GM23248 (cell line): ENCODE measurements around the gene HOTAIR. TPM values are rescaled to one million over a fixed set of nuclear protein-coding genes. Genes with fewer than 3 reads are reported as not detected.

Source experiments
- DNase-seq: peaks from one replicate; pipeline ENCODE4 v3.0.0-alpha.2; 2015
- H2AFZ ChIP-seq: fragments of 200-600 bp; sonication (generic); 2 replicates; pipeline ENCODE4 v1.6.1; 2016; ENCODE audit warnings: antibody characterized with exemption
- H3F3A ChIP-seq: fragments of 200-600 bp; sonication (generic); 2 replicates; pipeline ENCODE4 v1.6.1; 2016; ENCODE audit warnings: mild to moderate bottlenecking, antibody characterized with exemption, mixed run types; ENCODE audit not compliant: insufficient read depth
- H3K27ac ChIP-seq: fragments of 200-600 bp; sonication (generic); 2 replicates; pipeline ENCODE4 v1.5.1; 2016; ENCODE audit warnings: mild to moderate bottlenecking
- H3K27me3 ChIP-seq: fragments of 200-600 bp; sonication (generic); replicated peaks from 2 replicates; pipeline ENCODE4 v1.6.1; 2016; ENCODE audit warnings: mild to moderate bottlenecking; ENCODE audit not compliant: insufficient read depth
- H3K36me3 ChIP-seq: fragments of 200-600 bp; sonication (generic); 2 replicates; pipeline ENCODE4 v1.6.1; 2016; ENCODE audit warnings: low read depth, mild to moderate bottlenecking
- H3K4me1 ChIP-seq: fragments of 200-600 bp; sonication (generic); 2 replicates; pipeline ENCODE4 v1.6.1; 2016; ENCODE audit warnings: mild to moderate bottlenecking; ENCODE audit not compliant: insufficient read depth
- H3K4me2 ChIP-seq: fragments of 200-600 bp; sonication (generic); one replicate; pipeline ENCODE4 v1.6.1; 2016; ENCODE audit warnings: mild to moderate bottlenecking; ENCODE audit not compliant: unreplicated experiment
- H3K4me3 ChIP-seq: fragments of 200-600 bp; sonication (generic); 2 replicates; pipeline ENCODE4 v1.5.1; 2016; ENCODE audit warnings: mild to moderate bottlenecking
- H3K79me2 ChIP-seq: fragments of 200-600 bp; sonication (generic); 2 replicates; pipeline ENCODE4 v1.6.1; 2016; ENCODE audit warnings: mild to moderate bottlenecking; ENCODE audit not compliant: insufficient read depth
- H3K9ac ChIP-seq: fragments of 200-600 bp; sonication (generic); 2 replicates; pipeline ENCODE4 v1.6.1; 2016; ENCODE audit warnings: mild to moderate bottlenecking
- H3K9me2 ChIP-seq: fragments of 200-600 bp; sonication (generic); 2 replicates; pipeline ENCODE4 v1.6.1; 2016; ENCODE audit warnings: mixed run types, mild to moderate bottlenecking, moderate library complexity; ENCODE audit not compliant: insufficient read depth
- H3K9me3 ChIP-seq: fragments of 200-600 bp; sonication (generic); one replicate; pipeline ENCODE4 v1.6.1; 2017; ENCODE audit warnings: low read depth
- H4K20me1 ChIP-seq: fragments of 200-600 bp; sonication (generic); 2 replicates; pipeline ENCODE4 v1.6.0; 2016; ENCODE audit not compliant: insufficient read depth
- EZH2 ChIP-seq: fragments of 200-600 bp; sonication (generic); IDR thresholded peaks from 2 replicates; pipeline ENCODE4 v1.6.1; 2018; ENCODE audit warnings: antibody characterized with exemption, mild to moderate bottlenecking; ENCODE audit not compliant: insufficient read depth, poor library complexity, severe bottlenecking
- EZH2phosphoT487 ChIP-seq: fragments of 200-600 bp; sonication (generic); IDR thresholded peaks from 2 replicates; pipeline ENCODE4 v1.6.1; 2018; ENCODE audit warnings: antibody characterized with exemption, moderate library complexity, mild to moderate bottlenecking, low read depth; ENCODE audit not compliant: insufficient read depth
- WGBS, 2 experiments: methylation state at CpG; one replicate each; pipeline ENCODE4 v1.1.6; 2015 to 2017; ENCODE audit warnings: low lambda C conversion rate in 2 of 2, low coverage in 1 of 2; ENCODE audit errors: missing lambda C conversion rate in 2 of 2; 5-methylcytosine and 5-hydroxymethylcytosine counted together
- in situ Hi-C: fragments of 300-500 bp; cut with MboI; formaldehyde crosslinking; loops from 2 replicates; pipeline ENCODE4 v1.15.0; 2020
- polyA plus RNA-seq: library from polyadenylated mRNA; unstranded; fragments of >200 nt; fragmentation: Nextera tagmentation; extraction: Ambion mirVana; gene quantifications from 2 replicates; pipeline ENCODE4 v1.2.1, GENCODE V29; 2016
- total RNA-seq: library from RNA; depleted of rRNA; stranded (reverse); fragments of >200 nt; shearing (Covaris generic); gene quantifications from 2 replicates; pipeline ENCODE4 v1.2.3, GENCODE V29; 2014

The HOTAIR gene
- total and polyA plus RNA-seq, 2 experiments from 2014 or later: not detected

- H3K4me1 ChIP-seq: peaks cover 8% of the 10 kb centered on the region; the same call in 1 of the 2 replicates
- H2AFZ ChIP-seq: peak overlapping the region; percentile 70
- H3K9me3 ChIP-seq: no peaks in the 10 kb centered on the region
- peak; percentile 62 for DNase-seq
- no peak overlapping the region for H3K27ac ChIP-seq
- no peaks in the 10 kb centered on the region for H4K20me1 ChIP-seq
- peak overlapping the region; percentile 56 for H3K4me3 ChIP-seq
- no peaks in the 10 kb centered on the region for H3K36me3 ChIP-seq
- no peaks in the 10 kb centered on the region for H3F3A ChIP-seq
- in situ Hi-C loops: no loop called here
- H3K9me2 ChIP-seq: no peaks in the 10 kb centered on the region
- peak overlapping the region; percentile 66 for H3K4me2 ChIP-seq
- 0 out of 2 replicates have a peak, but pooled peaks have one; percentile 54 for TF ChIP-seq EZH2phosphoT487
- peak; percentile 63 for TF ChIP-seq EZH2
- H3K79me2 ChIP-seq: no peaks in the 10 kb centered on the region
- peaks cover 48% of the 10 kb centered on the region for H3K27me3 ChIP-seq
- peak overlapping the region; percentile 75 for H3K9ac ChIP-seq
- WGBS, 2 experiments: 10% methylated on average over 17 of the region's 17 CpGs
Measured at GRCh38 chr12:53995002-53995377, 20.2 kb upstream of the HOTAIR start.

GRCh38 chr12:53994264-53995001 lies 19.7 kb upstream of the HOTAIR start:
- Histone ChIP-seq H3K9me3 (no peaks in the 10 kb centered on the region), H3K36me3 (no peaks in the 10 kb centered on the region), H3K79me2 (no peaks in the 10 kb centered on the region), H3K27me3 (peaks cover 53% of the 10 kb centered on the region), H3K27ac (no peak overlapping the region), H3K4me2 (peak overlapping the region; percentile 66), H2AFZ (peak overlapping the region; percentile 70), H3F3A (no peaks in the 10 kb centered on the region), H4K20me1 (no peaks in the 10 kb centered on the region), H3K4me1 (peaks cover 9% of the 10 kb centered on the region), H3K9ac (peak overlapping the region; percentile 75), H3K9me2 (no peaks in the 10 kb centered on the region), H3K4me3 (peak overlapping the region; percentile 56)
- DNase-seq: no peak
- peak; percentile 86 for TF ChIP-seq EZH2
- TF ChIP-seq EZH2phosphoT487: no peak
- in situ Hi-C loops: no loop called here
- 22 to 24% methylated on average over 47 to 58 of the region's 60 CpGs for WGBS, 2 experiments

- Histone ChIP-seq H3K9me3 (no peaks in the 10 kb centered on the region), H3K4me2 (no peak overlapping the region), H2AFZ (no peak overlapping the region), H3K9ac (no peak overlapping the region), H3K79me2 (no peaks in the 10 kb centered on the region), H3K36me3 (no peaks in the 10 kb centered on the region), H3K4me1 (peaks cover 9% of the 10 kb centered on the region), H3K27me3 (peaks cover 58% of the 10 kb centered on the region), H3K4me3 (no peak overlapping the region), H3K27ac (no peak overlapping the region), H3K9me2 (no peaks in the 10 kb centered on the region), H4K20me1 (no peaks in the 10 kb centered on the region), H3F3A (no peaks in the 10 kb centered on the region)
- 24 to 25% methylated on average over 19 of the region's 19 CpGs for WGBS, 2 experiments
- DNase-seq: no peak
- in situ Hi-C loops: no loop called here
- no peak for TF ChIP-seq EZH2phosphoT487
- no peak for TF ChIP-seq EZH2
Measured at GRCh38 chr12:53994009-53994263, 19.2 kb upstream of the HOTAIR start.

GRCh38 chr12:53993162-53994008 lies 18.6 kb upstream of the HOTAIR start:
- Histone ChIP-seq H3K4me1 (peaks cover 9% of the 10 kb centered on the region), H2AFZ (no peak overlapping the region), H3K36me3 (no peaks in the 10 kb centered on the region), H3K9me3 (no peaks in the 10 kb centered on the region), H4K20me1 (no peaks in the 10 kb centered on the region), H3K79me2 (no peaks in the 10 kb centered on the region), H3K9ac (no peak overlapping the region), H3K27ac (no peak overlapping the region), H3K4me2 (no peak overlapping the region), H3F3A (no peaks in the 10 kb centered on the region), H3K4me3 (no peak overlapping the region), H3K9me2 (no peaks in the 10 kb centered on the region), H3K27me3 (peaks cover 64% of the 10 kb centered on the region)
- no peak for DNase-seq
- no peak for TF ChIP-seq EZH2
- no peak for TF ChIP-seq EZH2phosphoT487
- WGBS, 2 experiments: 55 to 64% methylated on average over 18 of the region's 18 CpGs
- in situ Hi-C loops: no loop called here
